ENCODE results near the gene DLX3. TPM values are rescaled to one million over a fixed set of nuclear protein-coding genes. Genes with fewer than 3 reads are reported as not detected.
A peak's percentile ranks its signal among the peaks of the same experiment; 100 is the strongest.

The DLX3 gene
- polyA plus RNA-seq, 2 of the 4 experiments (the other 2 are of a cell fraction): 0.17 TPM; not detected in 1

- H3K9me3 ChIP-seq: no peaks in the 10 kb centered on the region
- ChIA-PET POLR2A (interaction anchor here (0.6 to 1.4 kb wide), 4 partner anchors 9 to 28 kb away, joined by 3 to 5 read pairs (median 3); no protein-coding TSS in a partner anchor), CTCF (interaction anchor here (0.7 to 82.2 kb wide), 7 partner anchors 10 to 104 kb away, joined by 3 to 2613 read pairs (median 5); partner anchors contain the start of genes DLX3 and TAC4)
- WGBS (ENCODE audit: missing lambda C conversion rate): 1% methylated on average over 26 of the region's 64 CpGs
- ATAC-seq (peak; percentile 83 to 92), DNase-seq (ENCODE audit: low read depth in 1 of 2, low spot score in 1 of 2) (peak; percentile 86 to 95), FAIRE-seq (no peak)
- peak overlapping the region; percentile 69 for H3K4me3 ChIP-seq
- H3K4me1 ChIP-seq: peaks cover 12% of the 10 kb centered on the region; the same call in 2 of the 3 replicates
- TF ChIP-seq POLR2A (IDR thresholded peaks at IDR 0.05; ENCODE audit: low read length): peak; percentile 70
- peak; percentile 94 for TF ChIP-seq MYC (IDR thresholded peaks at IDR 0.05; ENCODE audit: borderline replicate concordance, low read length)
- peak; percentile 27; the same call in 1 of the 2 replicates for TF ChIP-seq JUNB (IDR thresholded peaks at IDR 0.05)
- no peak for TF ChIP-seq FOSB (CRISPR knock-in tag; IDR thresholded peaks at IDR 0.05)
- no peak for TF ChIP-seq HOXA7 (CRISPR knock-in tag; IDR thresholded peaks at IDR 0.05)
- TF ChIP-seq BHLHE40 (IDR thresholded peaks at IDR 0.05; ENCODE audit: low read depth, low read length): peak; percentile 87
- no peak for TF ChIP-seq CBX2 (IDR thresholded peaks at IDR 0.05; ENCODE audit: borderline replicate concordance, low read depth)
- TF ChIP-seq PHF8 (IDR thresholded peaks at IDR 0.05; ENCODE audit: borderline replicate concordance, low read depth): peak; percentile 75
- 0 out of 2 replicates have a peak, but pooled peaks have one; percentile 12 for TF ChIP-seq HOXB13 (CRISPR knock-in tag; IDR thresholded peaks at IDR 0.05; ENCODE audit: low read depth)
- no peak for TF ChIP-seq ZNF302 (CRISPR knock-in tag; IDR thresholded peaks at IDR 0.05)
- TF ChIP-seq BCL3 (IDR thresholded peaks at IDR 0.05): peak; percentile 62; the same call in 1 of the 3 replicates
- TF ChIP-seq MAX (IDR thresholded peaks at IDR 0.05): peak; percentile 85
- TF ChIP-seq RNF2 (IDR thresholded peaks at IDR 0.05; ENCODE audit: borderline replicate concordance, low read depth): peak; percentile 26; the same call in 1 of the 2 replicates
- peak in 1 of 2 experiments; percentile 73; a peak in 3 of 5 replicates for TF ChIP-seq JUN (IDR thresholded peaks at IDR 0.05)
- TF ChIP-seq MAFK (IDR thresholded peaks at IDR 0.05; ENCODE audit: partially characterized antibody): peak; percentile 53
- 0 out of 2 replicates have a peak, but pooled peaks have one; percentile 15 for TF ChIP-seq REST (IDR thresholded peaks at IDR 0.05)
- 0 out of 2 replicates have a peak, but pooled peaks have one; percentile 54 for TF ChIP-seq NPAS2 (CRISPR knock-in tag; IDR thresholded peaks at IDR 0.05; ENCODE audit: borderline replicate concordance)
- no peak for TF ChIP-seq ZFP36 (IDR thresholded peaks at IDR 0.05; ENCODE audit: borderline replicate concordance, partially characterized antibody)
- TF ChIP-seq CEBPB (IDR thresholded peaks at IDR 0.05): peak; percentile 91 to 95
- 0 out of 2 replicates have a peak, but pooled peaks have one; percentile 67 for TF ChIP-seq HOXB5 (CRISPR knock-in tag; IDR thresholded peaks at IDR 0.05)
- peak; percentile 21; the same call in 1 of the 3 replicates for TF ChIP-seq SMC3 (IDR thresholded peaks at IDR 0.05)
- TF ChIP-seq HES2 (IDR thresholded peaks at IDR 0.05): 0 out of 2 replicates have a peak, but pooled peaks have one; percentile 33
- 0 out of 5 replicates have a peak, but pooled peaks of 1 of the 2 experiments have one; percentile 20 for TF ChIP-seq RAD21 (conservative IDR thresholded peaks at IDR 0.05 in 1 of 2, IDR thresholded peaks at IDR 0.05 in 1 of 2)
- 0 out of 2 replicates have a peak, but pooled peaks have one; percentile 30 for TF ChIP-seq GATA3 (IDR thresholded peaks at IDR 0.05; ENCODE audit: borderline replicate concordance)
- TF ChIP-seq FOSL2 (IDR thresholded peaks at IDR 0.05): 0 out of 2 replicates have a peak, but pooled peaks have one; percentile 40
- peak; percentile 87 for TF ChIP-seq FOSL2 (CRISPR knock-in tag; IDR thresholded peaks at IDR 0.05)
- TF ChIP-seq KDM1A (IDR thresholded peaks at IDR 0.05; ENCODE audit: low read depth): no peak
- TF ChIP-seq MAZ (IDR thresholded peaks at IDR 0.05; ENCODE audit: borderline replicate concordance, low read depth, low read length): no peak
- TF ChIP-seq USF2 (IDR thresholded peaks at IDR 0.05): no peak
- peak; percentile 74 for TF ChIP-seq E2F6 (IDR thresholded peaks at IDR 0.05; ENCODE audit: borderline replicate concordance, low read depth)
- peak overlapping the region; percentile 82 to 92 for H3K27ac ChIP-seq
- peak overlapping the region; percentile 87 for H3K4me2 ChIP-seq
These were observed 26.5 kb downstream of the DLX3 start for GRCh38 chr17:49968405-49969133.

All from A549 (cell line).